ENCODE data around the gene FGD5.
A peak's percentile ranks its signal among the peaks of the same experiment; 100 is the strongest.

The FGD5 gene

DNA sequence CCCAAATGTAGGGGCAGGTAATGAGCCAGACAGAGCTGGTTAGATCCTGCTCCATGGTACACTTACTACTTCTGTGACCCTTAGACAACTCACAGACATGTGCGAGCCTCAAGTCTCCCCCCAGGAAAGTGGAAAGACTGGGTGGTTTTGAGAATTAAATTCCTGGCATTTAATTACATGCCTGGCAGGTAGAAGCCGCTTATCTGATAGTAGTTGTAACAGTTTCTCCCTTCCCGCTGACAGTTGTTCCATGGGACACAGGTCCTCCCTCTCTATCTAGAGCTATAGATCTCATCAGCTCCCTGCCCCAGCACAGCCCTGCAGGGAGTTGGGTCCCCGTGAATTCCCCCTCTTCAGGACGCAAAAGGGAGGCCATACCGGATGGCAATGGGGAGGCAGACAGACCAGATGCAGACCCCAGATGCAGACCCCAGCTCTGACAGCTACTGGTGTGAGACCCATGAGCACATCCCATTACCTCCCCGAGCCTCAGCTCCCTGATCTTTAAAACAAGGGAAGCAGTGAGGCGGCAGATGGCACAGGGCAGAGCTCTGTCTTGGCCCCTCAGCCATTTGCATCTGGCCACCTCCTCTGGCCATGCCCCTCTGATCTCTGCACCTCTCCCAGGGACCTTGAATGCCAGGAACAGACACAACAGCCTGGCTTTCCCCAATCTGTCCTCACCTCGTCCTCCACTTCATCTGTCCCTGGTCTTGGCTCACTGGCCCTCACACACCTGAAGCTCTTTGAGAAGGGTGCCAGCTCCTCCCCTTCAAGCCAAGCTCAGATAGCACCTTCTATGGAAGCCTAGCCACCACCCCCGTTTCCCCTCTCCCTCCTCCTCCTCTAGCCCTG lies 94.5 kb downstream of the FGD5 start:
- no peaks in the 10 kb centered on the region for H3K36me3 ChIP-seq (ENCODE audit: control insufficient read depth, insufficient read depth, low read length)
- TF ChIP-seq, protein P1, sequence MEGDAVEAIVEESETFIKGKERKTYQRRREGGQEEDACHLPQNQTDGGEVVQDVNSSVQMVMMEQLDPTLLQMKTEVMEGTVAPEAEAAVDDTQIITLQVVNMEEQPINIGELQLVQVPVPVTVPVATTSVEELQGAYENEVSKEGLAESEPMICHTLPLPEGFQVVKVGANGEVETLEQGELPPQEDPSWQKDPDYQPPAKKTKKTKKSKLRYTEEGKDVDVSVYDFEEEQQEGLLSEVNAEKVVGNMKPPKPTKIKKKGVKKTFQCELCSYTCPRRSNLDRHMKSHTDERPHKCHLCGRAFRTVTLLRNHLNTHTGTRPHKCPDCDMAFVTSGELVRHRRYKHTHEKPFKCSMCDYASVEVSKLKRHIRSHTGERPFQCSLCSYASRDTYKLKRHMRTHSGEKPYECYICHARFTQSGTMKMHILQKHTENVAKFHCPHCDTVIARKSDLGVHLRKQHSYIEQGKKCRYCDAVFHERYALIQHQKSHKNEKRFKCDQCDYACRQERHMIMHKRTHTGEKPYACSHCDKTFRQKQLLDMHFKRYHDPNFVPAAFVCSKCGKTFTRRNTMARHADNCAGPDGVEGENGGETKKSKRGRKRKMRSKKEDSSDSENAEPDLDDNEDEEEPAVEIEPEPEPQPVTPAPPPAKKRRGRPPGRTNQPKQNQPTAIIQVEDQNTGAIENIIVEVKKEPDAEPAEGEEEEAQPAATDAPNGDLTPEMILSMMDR (IDR thresholded peaks at IDR 0.05; ENCODE audit: insufficient read depth, low read length, poor library complexity, severe bottlenecking), result no peak
- no peak overlapping the region for H3K4me3 ChIP-seq (replicated peaks; ENCODE audit: low read depth, low read length)
- DNase-seq (ENCODE audit: extremely low read depth, insufficient read length), result no peak
- H3K27me3 ChIP-seq (replicated peaks; ENCODE audit: control insufficient read depth, insufficient read depth, low read length), result no peaks in the 10 kb centered on the region; the same call in none of the 2 replicates

DNA sequence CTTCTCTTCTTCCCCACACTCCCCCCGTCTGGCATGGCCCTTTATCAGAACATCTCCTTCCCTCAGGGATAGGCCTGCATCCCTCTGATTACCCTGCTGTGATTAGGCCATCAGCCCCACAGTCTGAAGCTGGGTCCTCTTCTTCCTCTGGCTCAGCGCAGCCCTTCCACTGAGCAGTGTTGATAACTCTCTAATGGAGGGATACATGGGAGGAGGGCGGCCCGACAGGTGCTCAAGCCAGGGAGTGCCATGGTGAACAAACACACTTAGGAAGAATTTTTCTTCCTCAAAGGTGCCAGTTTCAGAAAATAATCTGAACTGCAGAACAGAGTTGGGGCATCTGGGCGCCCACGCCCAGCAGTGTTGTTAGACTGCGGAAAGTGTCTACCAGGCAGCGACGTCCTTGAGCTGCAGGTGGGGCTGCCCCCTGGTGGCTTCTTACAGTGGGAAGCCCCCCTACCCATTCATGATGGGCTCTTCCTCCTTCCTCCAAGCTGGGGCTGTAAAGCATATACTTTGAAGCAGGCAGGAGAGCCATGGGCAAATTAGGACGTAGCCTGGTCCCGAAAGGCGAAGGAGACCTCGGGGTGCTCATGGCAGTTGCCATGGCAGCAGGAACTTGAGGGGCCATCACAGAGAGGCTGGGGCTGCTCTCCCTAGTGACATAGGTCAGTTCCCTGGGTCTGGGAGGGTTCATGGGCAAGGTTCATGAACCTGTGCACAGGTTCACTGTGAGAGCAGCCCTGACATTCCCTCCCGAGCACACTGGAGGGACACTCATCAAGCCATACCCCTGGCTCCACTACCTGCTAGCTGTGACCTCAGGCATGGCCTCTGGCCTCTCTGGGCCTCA lies 95.4 kb downstream of the FGD5 start:
- Histone ChIP-seq H3K4me3 (replicated peaks; ENCODE audit: low read depth, low read length) (no peak overlapping the region), H3K36me3 (ENCODE audit: control insufficient read depth, insufficient read depth, low read length) (no peaks in the 10 kb centered on the region), H3K27me3 (replicated peaks; ENCODE audit: control insufficient read depth, insufficient read depth, low read length) (no peaks in the 10 kb centered on the region; the same call in none of the 2 replicates)
- TF ChIP-seq, protein P1 (IDR thresholded peaks at IDR 0.05; ENCODE audit: insufficient read depth, low read length, poor library complexity, severe bottlenecking), result no peak
- no peak for DNase-seq (ENCODE audit: extremely low read depth, insufficient read length)

DNA sequence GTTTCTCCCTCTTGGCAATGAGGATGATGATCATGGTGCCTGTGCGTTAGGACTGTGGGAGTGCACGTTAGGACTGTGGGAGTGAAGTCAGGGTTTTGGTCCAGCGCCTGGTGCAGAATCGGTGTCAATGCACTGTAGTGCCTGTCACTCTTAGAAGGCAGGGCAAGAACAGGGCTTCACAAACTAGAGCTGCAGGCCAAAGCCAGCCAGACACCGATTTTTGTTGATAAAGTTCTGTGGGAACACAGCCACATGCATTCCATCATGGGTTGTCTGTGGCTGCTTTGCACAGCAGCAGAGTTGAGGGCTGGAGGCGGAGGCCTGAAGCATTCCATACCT lies 96.0 kb downstream of the FGD5 start:
- TF ChIP-seq, protein P1 (IDR thresholded peaks at IDR 0.05; ENCODE audit: insufficient read depth, low read length, poor library complexity, severe bottlenecking), result no peak
- H3K27me3 ChIP-seq (replicated peaks; ENCODE audit: control insufficient read depth, insufficient read depth, low read length), result no peaks in the 10 kb centered on the region; the same call in 1 of the 2 replicates
- no peak for DNase-seq (ENCODE audit: extremely low read depth, insufficient read length)
- no peaks in the 10 kb centered on the region for H3K36me3 ChIP-seq (ENCODE audit: control insufficient read depth, insufficient read depth, low read length)
- H3K4me3 ChIP-seq (replicated peaks; ENCODE audit: low read depth, low read length), result no peak overlapping the region

DNA sequence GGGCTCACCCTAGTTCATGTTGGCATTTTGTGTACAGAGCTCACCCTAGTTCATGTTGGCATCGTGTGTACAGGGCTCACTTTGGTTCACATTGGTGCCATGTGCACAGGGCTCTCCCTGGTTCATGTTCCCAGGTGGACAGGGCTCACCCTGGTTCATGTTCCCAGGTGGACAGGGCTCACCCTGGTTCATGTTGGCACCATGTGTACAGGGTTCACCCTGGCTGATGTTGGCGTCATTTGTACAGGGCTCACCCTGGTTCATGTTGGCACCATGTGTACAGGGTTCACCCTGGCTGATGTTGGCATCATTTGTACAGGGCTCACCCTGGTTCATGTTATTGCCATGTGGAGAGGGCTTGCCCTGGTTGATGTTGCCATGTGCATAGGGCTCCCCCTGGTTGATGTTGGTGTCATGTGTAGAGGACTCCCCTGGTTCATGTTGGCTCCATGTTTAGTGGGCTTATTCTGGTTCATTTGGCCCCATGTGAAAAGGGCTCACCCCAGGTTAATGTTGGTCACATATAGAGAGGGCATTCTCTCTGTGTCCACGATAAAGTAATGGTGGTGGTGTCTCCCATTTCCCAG lies 97.0 kb downstream of the FGD5 start:
- no peaks in the 10 kb centered on the region; the same call in 1 of the 2 replicates for H3K27me3 ChIP-seq (replicated peaks; ENCODE audit: control insufficient read depth, insufficient read depth, low read length)
- DNase-seq (ENCODE audit: extremely low read depth, insufficient read length), result no peak
- H3K36me3 ChIP-seq (ENCODE audit: control insufficient read depth, insufficient read depth, low read length), result no peaks in the 10 kb centered on the region
- no peak overlapping the region for H3K4me3 ChIP-seq (replicated peaks; ENCODE audit: low read depth, low read length)
- TF ChIP-seq, protein P1 (IDR thresholded peaks at IDR 0.05; ENCODE audit: insufficient read depth, low read length, poor library complexity, severe bottlenecking), result peak; percentile 34

DNA sequence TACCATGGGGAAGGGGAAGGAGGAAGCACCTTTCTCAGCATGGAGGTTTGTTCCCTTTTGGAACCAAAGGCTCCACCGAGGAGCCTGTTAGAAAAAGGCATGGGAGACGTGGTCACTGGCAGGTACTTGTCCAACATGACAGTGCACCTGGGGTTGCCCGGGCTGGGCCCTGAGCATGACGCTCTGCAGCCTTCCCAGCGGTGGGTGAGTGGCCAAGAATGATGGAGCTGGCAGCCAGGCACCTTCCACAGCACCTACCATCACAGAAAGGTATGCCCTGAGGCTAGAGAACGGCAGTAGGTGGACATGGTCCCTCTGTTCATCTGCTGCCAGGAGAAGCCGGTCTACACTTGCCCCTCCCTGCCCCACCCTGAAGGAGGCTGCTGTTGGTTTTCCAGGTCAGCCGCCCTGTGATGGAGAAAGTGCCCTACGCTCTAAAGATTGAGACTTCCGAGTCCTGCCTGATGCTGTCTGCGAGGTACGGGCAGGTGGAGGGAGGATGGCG lies 99.6 kb downstream of the FGD5 start:
- Histone ChIP-seq H3K36me3 (ENCODE audit: control insufficient read depth, insufficient read depth, low read length) (no peaks in the 10 kb centered on the region), H3K27me3 (replicated peaks; ENCODE audit: control insufficient read depth, insufficient read depth, low read length) (no peaks in the 10 kb centered on the region; the same call in none of the 2 replicates), H3K4me3 (replicated peaks; ENCODE audit: low read depth, low read length) (no peak overlapping the region)
- no peak for DNase-seq (ENCODE audit: extremely low read depth, insufficient read length)
- TF ChIP-seq, protein P1 (IDR thresholded peaks at IDR 0.05; ENCODE audit: insufficient read depth, low read length, poor library complexity, severe bottlenecking), result no peak

Measured in GM06990 (cell line).